NOMO-1 treated with DMSO at 0.1 percent for 48 hours (cell line): ENCODE measurements around the gene KRTAP10-3.
"Not testable (repeated sequence)": the region's sequence is repeated elsewhere in the genome, so short reads cannot be mapped to it uniquely, and the experiment has no call there.

ENCODE experiments used
- DNase-seq: peaks from one replicate; lab custom pipeline; 2025; ENCODE audit not compliant: unreplicated experiment; lab: John Stamatoyannopoulos, UW

KRTAP10-3 gene

GRCh38 chr21:44572959-44573583, 14.5 kb upstream of the KRTAP10-3 start:
- DNase-seq: no peak

- DNase-seq: no peak
Measured at GRCh38 chr21:44571844-44572782, 13.5 kb upstream of the KRTAP10-3 start.

- no peak for DNase-seq
Measured at GRCh38 chr21:44571296-44571695, 12.7 kb upstream of the KRTAP10-3 start.

- DNase-seq: no peak
Measured at GRCh38 chr21:44569861-44570517, 11.4 kb upstream of the KRTAP10-3 start.

- no peak for DNase-seq
Measured at GRCh38 chr21:44568667-44569556, 10.3 kb upstream of the KRTAP10-3 start.

GRCh38 chr21:44568261-44568660, 9.7 kb upstream of the KRTAP10-3 start:
- DNase-seq: no peak

GRCh38 chr21:44567481-44568171, 9.0 kb upstream of the KRTAP10-3 start:
- no peak for DNase-seq

GRCh38 chr21:44566403-44566802, 7.8 kb upstream of the KRTAP10-3 start:
- peak; percentile 90 for DNase-seq

GRCh38 chr21:44564886-44565598, 6.4 kb upstream of the KRTAP10-3 start:
- no peak for DNase-seq

- DNase-seq: no peak
Measured at GRCh38 chr21:44564099-44564498, 5.5 kb upstream of the KRTAP10-3 start.

GRCh38 chr21:44558329-44558675, 293 bp downstream of the KRTAP10-3 start:
- not testable (repeated sequence) for DNase-seq

GRCh38 chr21:44557491-44558328, 885 bp downstream of the KRTAP10-3 start:
- DNase-seq: no peak

- DNase-seq: no peak
Measured at GRCh38 chr21:44556879-44557278, 1.7 kb downstream of the KRTAP10-3 start.

GRCh38 chr21:44555200-44555875, 3.3 kb downstream of the KRTAP10-3 start:
- no peak for DNase-seq

- DNase-seq: no peak
Measured at GRCh38 chr21:44552681-44553080, 5.9 kb downstream of the KRTAP10-3 start.

- DNase-seq: no peak
Measured at GRCh38 chr21:44552136-44552535, 6.5 kb downstream of the KRTAP10-3 start.

GRCh38 chr21:44551340-44551961, 7.1 kb downstream of the KRTAP10-3 start, which contains the start of gene KRTAP10-2:
Gene KRTAP10-2, minus strand, starts transcription at chr21:44551505. Its CDS starts 47 bp downstream, at chr21:44551458.
- DNase-seq: no peak

- DNase-seq: no peak
Measured at GRCh38 chr21:44550807-44551206, 7.8 kb downstream of the KRTAP10-3 start.
